ENCODE measurements around the gene SMR3B.

Gene SMR3B

DNA sequence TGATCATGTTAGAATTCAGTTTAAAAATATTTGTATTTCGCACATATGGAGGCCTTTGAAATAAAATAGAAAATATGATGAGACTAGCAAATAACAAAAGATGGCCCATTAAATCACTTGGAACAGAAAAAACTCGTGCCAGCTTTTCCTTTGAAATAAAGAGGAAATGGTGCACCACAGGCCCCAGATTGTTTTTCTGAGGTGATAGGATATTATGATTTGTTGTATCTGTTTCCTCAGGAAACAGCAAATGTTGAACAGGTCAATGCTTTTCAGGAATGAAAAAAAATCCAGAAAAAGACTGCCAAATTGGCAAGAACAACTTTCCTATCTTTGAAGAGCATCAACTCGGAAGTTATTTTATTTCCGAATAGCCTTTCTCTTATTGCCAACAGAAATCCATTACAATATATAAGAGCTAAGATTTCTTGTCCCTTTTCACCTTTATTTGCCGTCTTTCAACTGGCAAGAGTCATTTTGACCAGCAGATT lies at the start of gene SMR3B:
SMR3B (plus strand) TSS at position 441 of the 491 bp plus-strand sequence. CDS start 1,380 bp downstream, outside the sequence.
- no peak for DNase-seq (ENCODE audit: low read depth in 2 of 2)

DNA sequence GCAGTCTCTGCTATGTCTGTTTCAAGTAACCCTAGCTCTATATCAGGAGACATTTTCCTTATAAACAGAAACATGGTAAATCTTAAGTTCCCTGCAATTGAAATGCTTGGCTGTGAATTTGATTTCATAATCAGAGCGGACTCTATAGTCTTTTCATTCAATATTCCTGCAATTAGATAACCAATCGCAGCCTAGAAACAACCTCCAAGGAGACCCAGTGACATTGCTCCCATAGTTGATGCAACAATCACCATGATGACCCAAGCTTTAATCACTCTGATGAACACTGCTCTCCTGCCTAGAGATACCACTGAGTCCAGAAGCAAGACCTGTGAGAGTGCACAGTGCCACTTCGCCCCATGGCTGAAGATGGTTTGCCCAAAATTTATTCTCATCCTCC lies 48.2 kb upstream of the SMR3B start, which contains the start of gene CABS1:
CABS1 (plus strand) TSS at position 301 of the 400 bp plus-strand sequence; CDS start at position 360, 59 bp downstream.
- DNase-seq (ENCODE audit: low read depth in 2 of 2) = no peak

GRCh38 chr4:70336043-70336442 lies 46.9 kb upstream of the SMR3B start:
- DNase-seq (ENCODE audit: low read depth in 2 of 2) = no peak

DNA sequence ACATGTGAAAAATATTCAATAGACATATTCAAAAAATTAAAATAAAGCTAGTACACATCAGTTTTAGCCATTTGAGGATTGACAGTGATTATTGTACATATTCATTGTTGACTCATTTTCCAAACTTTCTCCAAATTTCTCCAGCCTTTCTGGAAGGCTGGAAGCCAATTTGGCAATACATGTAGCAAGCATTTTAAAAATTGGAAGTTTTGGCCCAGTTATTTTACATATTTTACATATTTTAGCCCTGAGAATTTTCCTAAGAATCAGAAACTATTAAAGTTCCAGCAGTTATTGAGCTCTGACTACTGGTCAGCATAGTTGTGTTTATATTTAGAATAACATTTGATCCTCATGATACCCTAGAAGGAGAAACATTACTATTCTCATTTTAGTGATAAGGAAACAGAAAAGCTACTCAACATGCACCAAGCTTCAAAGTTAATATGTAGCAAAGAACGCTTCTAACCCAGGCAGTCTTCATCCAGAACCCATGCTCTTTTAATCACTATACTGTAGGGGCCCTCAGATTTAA lies 45.0 kb upstream of the SMR3B start:
- DNase-seq (ENCODE audit: low read depth in 2 of 2) = no peak

- DNase-seq (ENCODE audit: low read depth in 2 of 2) = no peak
Measured at GRCh38 chr4:70356185-70356584, 26.7 kb upstream of the SMR3B start.

DNA sequence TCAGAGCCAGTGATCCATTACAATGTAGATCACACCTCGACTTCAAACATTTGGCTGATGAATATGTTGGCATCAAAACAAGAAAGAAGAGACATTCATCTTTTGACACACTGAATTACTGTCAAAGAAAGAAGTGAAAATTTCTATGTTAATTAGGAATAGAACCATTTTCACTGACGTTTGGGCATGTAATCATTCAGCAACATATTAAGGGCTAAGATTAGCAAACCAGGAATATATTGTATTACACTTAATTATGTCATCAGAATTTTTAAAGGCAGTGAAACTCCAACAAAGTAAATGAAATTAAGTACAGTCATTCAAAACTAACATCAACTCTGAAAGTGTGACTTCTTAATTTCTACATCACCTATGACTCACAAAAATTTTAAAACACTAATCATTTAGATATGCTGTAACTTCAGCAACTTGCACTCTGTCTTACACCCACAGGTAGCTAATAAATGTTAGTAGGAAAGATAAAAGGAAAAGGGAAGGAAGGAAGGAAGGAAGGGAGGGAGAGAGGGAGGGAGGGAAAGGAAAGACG lies 23.7 kb upstream of the SMR3B start:
- DNase-seq (ENCODE audit: low read depth in 2 of 2) = no peak

DNA sequence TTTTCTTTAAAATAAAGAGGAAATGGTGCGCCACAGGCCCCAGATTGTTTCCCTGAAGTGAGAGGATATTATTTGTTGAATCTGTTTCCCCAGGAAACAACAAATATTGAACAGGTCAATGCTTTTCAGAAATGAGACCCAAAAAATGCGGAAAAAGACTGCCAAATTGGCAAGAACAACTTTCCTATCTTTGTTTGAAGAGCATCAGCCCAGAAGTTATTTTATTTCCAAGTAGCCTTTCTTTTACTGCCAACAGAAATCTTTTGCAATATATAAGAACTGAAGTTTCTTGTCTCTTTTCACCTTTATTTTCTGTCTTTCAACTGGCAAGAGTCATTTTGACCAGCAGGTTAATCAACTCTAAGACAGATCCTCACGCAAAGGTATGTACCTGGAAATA lies 22.5 kb upstream of the SMR3B start, which contains the start of gene SMR3A:
SMR3A (plus strand) TSS at position 301 of the 400 bp plus-strand sequence. CDS start 1,356 bp downstream, outside the sequence.
- no peak for DNase-seq (ENCODE audit: low read depth in 2 of 2)

- DNase-seq (ENCODE audit: low read depth in 2 of 2) = no peak
Measured at GRCh38 chr4:70364002-70364401, 18.9 kb upstream of the SMR3B start.

DNA sequence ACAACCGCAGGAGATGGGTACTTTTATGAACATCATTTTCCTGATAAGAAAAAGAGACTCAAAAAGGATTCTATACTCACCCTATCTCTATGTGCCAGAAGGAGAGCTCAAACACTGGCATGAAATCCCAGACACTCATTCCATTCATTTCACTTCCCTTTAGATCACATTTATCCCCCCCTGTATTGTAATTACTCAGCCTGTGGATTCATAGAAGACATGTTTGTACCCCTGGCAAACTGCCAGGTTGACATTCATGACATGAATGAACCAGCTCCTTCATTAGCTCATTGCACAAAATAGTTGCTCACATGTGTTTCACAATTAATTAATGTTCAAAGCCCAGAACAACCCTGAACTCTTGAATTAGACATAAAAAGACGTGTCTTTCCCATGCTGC lies 17.5 kb upstream of the SMR3B start:
- DNase-seq (ENCODE audit: low read depth in 2 of 2) = no peak

DNA sequence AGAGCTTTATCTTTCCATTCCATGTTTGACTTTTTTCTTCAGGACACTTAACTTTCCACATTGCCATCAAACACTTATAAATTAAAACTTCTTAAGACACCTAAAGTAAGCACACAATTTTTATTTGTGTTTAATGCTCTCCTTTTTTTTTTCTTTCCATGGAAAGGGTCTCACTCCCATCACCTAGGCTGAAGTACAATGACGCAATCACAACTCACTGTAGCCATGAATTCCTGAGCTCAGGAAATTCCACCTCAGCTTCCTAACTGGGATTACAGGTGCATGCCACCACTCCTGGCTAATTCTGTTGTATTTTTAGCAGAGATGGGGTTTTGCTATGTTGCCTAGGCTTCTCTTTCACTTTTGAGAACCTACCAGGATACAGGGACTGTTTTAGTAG lies 15.1 kb upstream of the SMR3B start:
- no peak for DNase-seq (ENCODE audit: low read depth in 2 of 2)

DNA sequence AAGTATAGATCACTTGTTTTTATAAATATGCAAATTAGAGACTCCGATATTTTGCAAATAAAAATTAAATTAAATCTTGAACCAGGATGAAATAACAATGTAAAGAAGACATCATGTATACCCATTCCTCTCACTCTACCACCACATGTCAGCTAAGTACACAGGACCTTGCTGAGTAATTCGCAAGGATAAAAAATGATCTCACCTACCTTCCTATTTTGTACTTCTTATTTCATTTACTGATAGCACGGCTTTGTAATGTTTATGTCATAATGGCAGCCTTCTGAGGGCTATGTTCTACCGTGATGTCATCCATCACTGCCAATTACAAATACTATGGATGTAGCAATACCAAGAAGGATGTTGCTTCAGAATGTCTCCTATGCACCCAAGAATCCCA lies 10.9 kb upstream of the SMR3B start:
- no peak for DNase-seq (ENCODE audit: low read depth in 2 of 2)

DNA sequence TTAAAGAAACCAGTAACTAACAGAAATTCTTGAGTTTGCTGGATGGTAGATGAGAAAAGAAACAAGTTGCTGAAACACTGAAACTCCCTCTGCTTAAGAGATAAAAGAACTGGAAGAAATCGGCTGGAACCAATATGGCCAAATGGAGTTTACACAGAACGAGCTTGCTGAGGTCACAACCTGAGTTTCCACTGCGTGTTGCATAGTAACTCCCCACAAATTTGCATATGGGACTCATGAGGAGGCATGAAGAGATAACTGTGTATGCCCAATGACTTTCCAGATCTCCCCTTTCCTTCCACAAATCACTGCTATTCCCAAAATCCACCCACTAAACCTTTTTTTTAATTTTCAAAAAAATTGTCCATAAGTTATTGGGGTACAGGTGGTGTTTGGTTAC lies 10.2 kb upstream of the SMR3B start:
- no peak for DNase-seq (ENCODE audit: low read depth in 2 of 2)

DNA sequence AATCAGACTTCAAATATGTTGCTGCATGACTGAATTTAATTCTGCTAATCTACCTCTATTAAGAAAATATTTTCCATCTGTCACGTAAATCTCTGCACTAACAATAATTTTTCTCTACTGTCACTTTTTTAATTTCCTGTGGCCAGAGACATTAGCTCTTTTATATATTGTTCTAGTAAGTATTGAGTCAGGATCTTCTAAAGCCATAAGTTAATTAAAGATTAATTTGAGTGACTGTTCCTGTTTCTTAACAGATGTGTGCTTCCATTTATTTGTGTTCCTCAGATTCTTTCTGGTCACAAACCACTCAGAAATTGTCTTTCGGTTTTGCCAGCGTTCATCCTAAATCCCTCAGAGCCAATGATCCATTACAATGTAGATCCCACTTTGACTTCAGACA lies 2.4 kb upstream of the SMR3B start:
- DNase-seq (ENCODE audit: low read depth in 2 of 2) = no peak

DNA sequence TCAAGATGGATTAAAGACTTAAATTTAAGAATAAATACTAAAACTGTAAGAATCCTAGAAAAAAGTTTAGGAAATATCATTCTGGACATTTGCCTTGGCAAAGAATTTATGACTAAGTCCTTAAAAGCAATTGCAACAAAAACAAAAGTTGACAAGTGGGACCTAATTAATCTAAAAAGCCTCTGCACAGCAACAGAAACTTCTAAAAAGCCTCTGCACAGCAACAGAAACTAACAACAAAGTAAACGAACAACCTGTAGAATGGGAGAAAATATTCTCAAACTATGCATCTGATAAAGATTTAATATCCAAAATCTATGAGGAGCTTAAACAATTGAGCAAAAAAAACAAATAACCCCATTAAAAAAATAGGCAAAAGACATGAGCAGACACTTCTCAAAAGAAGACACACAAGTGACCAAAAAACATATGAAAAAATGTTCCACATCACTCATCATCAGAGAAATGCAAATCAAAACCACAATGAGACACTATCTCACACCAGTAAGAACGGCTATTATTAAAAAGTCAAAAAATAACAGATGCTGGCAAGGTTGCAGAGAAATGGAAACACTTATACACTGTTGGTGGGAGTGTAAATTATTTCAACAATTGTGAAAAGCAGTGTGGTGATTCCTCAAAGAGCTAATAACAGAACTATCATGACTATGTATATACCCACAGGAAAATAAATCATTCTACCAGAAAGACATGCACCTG lies 9.3 kb downstream of the SMR3B start:
- no peak for DNase-seq (ENCODE audit: low read depth in 2 of 2)

- DNase-seq (ENCODE audit: low read depth in 2 of 2) = no peak
Measured at GRCh38 chr4:70397580-70397979, 14.6 kb downstream of the SMR3B start, which contains the start of gene OPRPN. Gene OPRPN, plus strand, starts transcription at chr4:70397940. Its CDS starts 1,346 bp downstream, at chr4:70399286.

- DNase-seq (ENCODE audit: low read depth in 2 of 2) = no peak
Measured at GRCh38 chr4:70399319-70399718, 16.4 kb downstream of the SMR3B start.

DNA sequence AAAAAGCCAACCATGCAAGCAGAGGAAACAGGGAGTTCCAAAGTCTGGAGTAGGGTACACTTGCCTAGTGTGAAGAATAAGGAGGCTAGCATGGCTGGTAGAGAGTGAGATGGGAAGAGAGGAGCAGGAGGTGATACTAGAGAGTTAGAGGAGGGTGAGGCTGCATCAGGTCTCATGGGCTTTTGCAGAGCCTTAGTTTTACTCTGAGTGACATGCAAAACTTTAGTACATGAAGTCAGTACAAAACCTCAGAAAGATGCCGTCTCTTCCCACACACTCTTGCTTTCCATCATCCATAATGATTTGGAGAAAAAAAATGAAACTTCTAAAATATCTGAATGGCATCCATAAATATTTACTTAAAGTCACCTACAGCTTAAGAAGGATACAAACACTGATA lies 19.8 kb downstream of the SMR3B start:
- no peak for DNase-seq (ENCODE audit: low read depth in 2 of 2)

GRCh38 chr4:70405765-70406164 lies 22.8 kb downstream of the SMR3B start:
- no peak for DNase-seq (ENCODE audit: low read depth in 2 of 2)

DNA sequence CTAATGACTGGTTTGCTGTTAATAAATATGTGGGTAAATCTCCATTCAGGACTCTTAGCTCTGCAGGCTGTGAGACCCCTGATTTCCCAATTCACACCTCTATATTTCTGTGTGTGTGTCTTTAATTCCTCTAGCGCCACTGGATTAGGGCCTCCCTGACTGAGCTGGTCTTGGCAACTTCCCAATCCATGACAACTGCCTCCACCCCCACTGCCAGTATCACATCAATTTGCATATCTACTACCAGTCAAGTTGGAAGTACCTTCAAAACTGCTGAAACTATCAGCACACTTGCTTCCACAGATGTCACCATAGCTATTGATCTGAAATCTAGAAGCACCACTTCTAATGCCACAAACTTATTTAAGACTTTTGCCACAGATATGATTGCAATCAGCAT lies 42.4 kb downstream of the SMR3B start:
- DNase-seq (ENCODE audit: low read depth in 2 of 2) = no peak

DNA sequence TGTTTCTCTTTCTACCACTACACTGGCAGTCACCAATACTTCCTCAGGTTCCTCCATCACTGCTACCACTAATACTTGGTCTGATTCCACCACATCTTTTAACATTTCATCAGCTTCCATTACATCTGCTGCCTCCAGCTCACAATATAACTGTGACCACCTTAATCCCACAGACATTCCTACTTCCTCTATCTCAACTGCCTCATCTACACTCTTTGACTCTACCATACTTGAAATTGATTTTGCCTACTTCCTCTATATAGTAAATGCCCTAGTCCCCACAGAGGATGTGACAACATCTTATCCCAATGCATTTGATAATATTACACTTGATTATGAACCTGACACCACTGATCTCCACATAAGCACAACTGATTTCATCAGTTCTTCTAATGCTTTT lies 43.9 kb downstream of the SMR3B start:
- no peak for DNase-seq (ENCODE audit: low read depth in 2 of 2)

DNA sequence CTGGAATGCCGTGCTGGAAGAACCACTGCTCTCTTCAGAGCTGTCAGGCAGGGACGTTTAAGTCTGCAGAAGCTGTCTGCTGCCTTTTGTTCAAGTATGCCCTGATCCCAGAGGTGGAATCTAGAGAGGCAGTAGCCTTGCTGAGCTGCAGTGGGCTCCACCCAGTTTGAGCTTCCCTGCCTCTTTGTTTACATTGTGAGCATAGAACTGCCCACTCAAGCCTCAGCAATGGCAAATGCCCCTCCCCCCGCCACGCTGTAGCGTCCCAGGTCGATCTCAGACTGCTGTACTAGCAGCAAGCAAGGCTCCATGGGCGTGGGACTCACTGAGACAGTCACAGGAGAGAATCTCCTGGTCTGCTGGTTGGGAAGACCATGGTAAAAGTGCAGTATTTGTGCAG lies 54.3 kb downstream of the SMR3B start:
- DNase-seq (ENCODE audit: low read depth in 2 of 2) = no peak

Measured in stimulated activated CD8-positive, alpha-beta memory T cell treated with anti-CD3 and anti-CD28 coated beads, Interleukin-2, amount 100 ng/mL, for 48 hours (primary cell).